Measurements from ENCODE around the gene ABCB11. TPM values are rescaled to one million over a fixed set of nuclear protein-coding genes. Genes with fewer than 3 reads are reported as not detected.

ABCB11 gene
- total and polyA plus RNA-seq, 10 donors: 0.03 to 0.32 (median 0.12) TPM; not detected in 3

- Histone ChIP-seq H3K27me3 (replicated peaks in 1 of 7) (peaks cover 0 to 7% (median 0%) of the 10 kb centered on the region in 7 donors), H3K4me3 (no peak overlapping the region), H3K4me1 (no peaks in the 10 kb centered on the region), H3K27ac (no peak overlapping the region), H3K9me3 (peaks cover 0 to 5% (median 1%) of the 10 kb centered on the region in 8 donors), H3K36me3 (no peaks in the 10 kb centered on the region)
- TF ChIP-seq POLR2AphosphoS5 (IDR thresholded peaks at IDR 0.05) (no peak), CTCF (IDR thresholded peaks at IDR 0.05 in 8 of 11, conservative IDR thresholded peaks at IDR 0.05 in 3 of 11) (peak in 10 of 11 experiments; percentile 26 to 75 (median 54))
- DNase-seq: no peak
- intact Hi-C loops (cut with DNase I; ENCODE audit: low total_unique reads): loop anchor here (5.0 kb wide), 2 partner anchors 148 to 573 kb away; no protein-coding TSS in a partner anchor
- 23 to 28% (median 26%) methylated on average over 4 of the region's 4 CpGs for WGBS, 5 donors
Measured at GRCh38 chr2:168920504-168921157, 110.5 kb downstream of the ABCB11 start.

GRCh38 chr2:168916331-168916675 lies 114.8 kb downstream of the ABCB11 start:
- WGBS, 5 donors: 83 to 93% (median 87%) methylated on average over 4 of the region's 4 CpGs
- no peak for DNase-seq
- H3K27ac ChIP-seq: no peak overlapping the region
- intact Hi-C loops (cut with DNase I; ENCODE audit: low total_unique reads): no loop called here
- no peak overlapping the region for H3K4me3 ChIP-seq
- H3K4me1 ChIP-seq: peaks cover 0 to 7% (median 2%) of the 10 kb centered on the region in 6 donors
- TF ChIP-seq POLR2AphosphoS5 (IDR thresholded peaks at IDR 0.05): no peak
- no peak for TF ChIP-seq POLR2A (IDR thresholded peaks at IDR 0.05)
- TF ChIP-seq CTCF (IDR thresholded peaks at IDR 0.05 in 8 of 11, conservative IDR thresholded peaks at IDR 0.05 in 3 of 11): no peak
- H3K9me3 ChIP-seq: peaks cover 0 to 7% (median 3%) of the 10 kb centered on the region in 8 donors
- H3K36me3 ChIP-seq: no peaks in the 10 kb centered on the region
- H3K27me3 ChIP-seq (replicated peaks in 1 of 7): peaks cover 0 to 24% (median 7%) of the 10 kb centered on the region in 7 donors

- no peak overlapping the region for H3K4me3 ChIP-seq
- TF ChIP-seq POLR2AphosphoS5 (IDR thresholded peaks at IDR 0.05) (no peak), POLR2A (IDR thresholded peaks at IDR 0.05) (no peak), CTCF (IDR thresholded peaks at IDR 0.05 in 8 of 11, conservative IDR thresholded peaks at IDR 0.05 in 3 of 11) (no peak)
Measured at GRCh38 chr2:168915441-168916330, 115.4 kb downstream of the ABCB11 start.

GRCh38 chr2:168913495-168913894 lies 117.6 kb downstream of the ABCB11 start:
- DNase-seq: no peak
- no peak overlapping the region for H3K4me3 ChIP-seq
- 81 to 95% (median 87%) methylated on average over 4 of the region's 4 CpGs for WGBS, 5 donors
- H3K36me3 ChIP-seq: no peaks in the 10 kb centered on the region
- H3K27me3 ChIP-seq (replicated peaks in 1 of 7): peaks cover 0 to 32% (median 7%) of the 10 kb centered on the region in 7 donors
- TF ChIP-seq POLR2A (IDR thresholded peaks at IDR 0.05) (no peak), CTCF (IDR thresholded peaks at IDR 0.05 in 8 of 11, conservative IDR thresholded peaks at IDR 0.05 in 3 of 11) (no peak), POLR2AphosphoS5 (IDR thresholded peaks at IDR 0.05) (no peak)
- H3K27ac ChIP-seq: no peak overlapping the region
- H3K4me1 ChIP-seq: peaks cover 0 to 7% (median 2%) of the 10 kb centered on the region in 6 donors
- H3K9me3 ChIP-seq: peaks cover 0 to 7% (median 3%) of the 10 kb centered on the region in 8 donors
- intact Hi-C loops (cut with DNase I; ENCODE audit: low total_unique reads): no loop called here

More at GRCh38 chr2:168915441-168916330, 115.4 kb downstream of the ABCB11 start:
- peaks cover 0 to 7% (median 2%) of the 10 kb centered on the region in 6 donors for H3K4me1 ChIP-seq
- no peak for DNase-seq
- no peaks in the 10 kb centered on the region for H3K36me3 ChIP-seq
- intact Hi-C loops (cut with DNase I; ENCODE audit: low total_unique reads): no loop called here
- H3K27me3 ChIP-seq (replicated peaks in 1 of 7): peaks cover 0 to 27% (median 7%) of the 10 kb centered on the region in 7 donors
- 87 to 94% (median 90%) methylated on average over 3 of the region's 3 CpGs for WGBS, 5 donors
- no peak overlapping the region for H3K27ac ChIP-seq
- peaks cover 0 to 7% (median 3%) of the 10 kb centered on the region in 8 donors for H3K9me3 ChIP-seq

Measured in spleen (tissue), 11 donors.